Transverse colon (tissue), 4 donors: ENCODE measurements around the gene SLC2A9.

ENCODE experiments used
- CTCF ChIP-seq, 5 experiments: fragments of 200-600 bp in 3 of 5; fragments of 450-650 bp in 2 of 5; sonication (generic) in 3 of 5; IDR thresholded peaks; 1 replicate in 2 of 5; 2 replicates in 3 of 5; pipeline ENCODE4 v1.5.1; 2016 to 2017; ENCODE audit warnings: antibody characterized with exemption in 5 of 5, inconsistent platforms in 3 of 5, mild to moderate bottlenecking in 2 of 5, moderate library complexity in 1 of 5
- POLR2A ChIP-seq: fragments of 450-650 bp; IDR thresholded peaks from one replicate; pipeline ENCODE4 v1.6.1; 2016; ENCODE audit warnings: antibody characterized with exemption, mild to moderate bottlenecking, moderate library complexity
- POLR2AphosphoS5 ChIP-seq, 3 donors: sonication (generic); formaldehyde crosslinking; IDR thresholded peaks; one replicate each; pipeline ENCODE4 v1.6.1; 2016; ENCODE audit warnings: antibody characterized with exemption in 3 of 3

- TF ChIP-seq CTCF (IDR thresholded peaks at IDR 0.05) (no peak), POLR2A (no peak), POLR2AphosphoS5 (IDR thresholded peaks at IDR 0.05) (no peak)
These were observed 43.7 kb downstream of the SLC2A9 start for GRCh38 chr4:9977518-9978031.
